Fibroblast of lung (primary cell): ENCODE results near the gene CTTN.

ENCODE experiments used
- CTCF ChIP-seq, 2 donors: IDR thresholded peaks in 1 of 2; conservative IDR thresholded peaks in 1 of 2; 1 replicate in 1 of 2; 2 replicates in 1 of 2; pipeline ENCODE4 v1.5.1; 2011 to 2012; ENCODE audit warnings: low read length in 2 of 2, control low read depth in 1 of 2, inconsistent platforms in 1 of 2, low read depth in 1 of 2, mild to moderate bottlenecking in 1 of 2
- EZH2 ChIP-seq: IDR thresholded peaks from 2 replicates; pipeline ENCODE4 v1.5.1; 2012; ENCODE audit warnings: low read length, control low read depth, mild to moderate bottlenecking; ENCODE audit errors: missing control alignments

DNA sequence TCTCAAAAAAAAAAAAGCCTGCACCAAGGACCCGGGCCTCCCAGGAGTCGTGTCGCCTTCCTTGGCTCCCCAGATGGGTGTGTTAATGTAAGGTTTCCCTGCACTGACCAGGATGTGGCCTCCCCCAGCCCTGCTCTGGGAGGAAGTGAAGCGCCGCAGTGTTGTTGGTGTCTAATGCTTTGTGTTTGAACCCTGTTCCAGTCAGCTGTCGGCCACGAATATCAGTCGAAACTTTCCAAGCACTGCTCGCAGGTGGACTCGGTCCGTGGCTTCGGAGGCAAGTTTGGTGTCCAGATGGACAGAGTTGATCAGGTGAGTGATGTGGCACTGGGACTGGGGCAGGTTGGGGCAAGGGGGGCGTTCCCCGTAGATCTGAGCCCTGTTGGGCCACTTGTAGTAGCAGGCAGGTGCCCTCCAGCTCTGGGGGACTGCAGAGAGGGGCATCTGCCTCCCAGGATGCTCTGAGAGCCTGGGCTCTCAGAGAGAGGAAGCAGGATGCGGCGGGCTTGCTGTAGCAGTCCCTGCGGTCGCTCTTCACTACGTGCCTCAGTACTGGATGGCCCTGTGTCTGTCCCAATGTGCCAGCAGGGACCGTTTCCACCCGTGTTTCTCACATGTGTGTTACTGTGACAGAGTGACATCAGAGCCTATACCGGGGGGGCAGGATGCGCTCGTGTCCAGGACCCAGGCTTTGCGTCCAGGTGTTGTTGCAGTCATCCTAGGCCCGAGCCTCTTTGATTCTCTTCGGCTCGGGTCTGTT, 16.2 kb downstream of the CTTN start:
- TF ChIP-seq CTCF (conservative IDR thresholded peaks at IDR 0.05 in 1 of 2, IDR thresholded peaks at IDR 0.05 in 1 of 2; ENCODE audit: low read depth in 1 of 2, low read length in 2 of 2), result no peak
- TF ChIP-seq EZH2, result no peak
